Activated CD4-positive, alpha-beta T cell treated with anti-CD3 and anti-CD28 coated beads, Interleukin-2, amount 50 U/mL, for 4 hours (primary cell): Measurements from ENCODE around the gene RNASE13.

Experiments
- DNase-seq, 2 experiments: peaks; one replicate each; pipeline ENCODE4 v3.0.0-alpha.2; 2020

Gene RNASE13

DNA sequence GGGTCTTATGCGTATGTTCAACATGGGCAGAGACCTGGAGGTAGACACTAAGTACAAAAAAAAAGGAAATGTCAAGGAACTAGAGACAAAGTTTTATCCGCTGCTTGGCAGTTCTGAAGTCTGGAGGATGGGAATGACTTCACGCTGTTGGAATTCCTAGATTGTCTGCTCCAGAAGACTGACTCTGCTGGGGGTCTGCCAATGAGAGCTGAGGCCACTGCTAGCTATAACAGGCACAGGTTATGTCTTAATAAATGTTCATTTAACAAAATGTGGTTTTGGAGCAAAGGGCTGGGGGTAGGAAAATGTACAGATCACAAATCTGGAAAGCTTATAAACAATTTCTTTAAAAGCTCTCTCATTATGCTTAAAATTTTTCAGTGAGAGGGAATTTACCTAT, 28.9 kb upstream of the RNASE13 start:
- no peak for DNase-seq

DNA sequence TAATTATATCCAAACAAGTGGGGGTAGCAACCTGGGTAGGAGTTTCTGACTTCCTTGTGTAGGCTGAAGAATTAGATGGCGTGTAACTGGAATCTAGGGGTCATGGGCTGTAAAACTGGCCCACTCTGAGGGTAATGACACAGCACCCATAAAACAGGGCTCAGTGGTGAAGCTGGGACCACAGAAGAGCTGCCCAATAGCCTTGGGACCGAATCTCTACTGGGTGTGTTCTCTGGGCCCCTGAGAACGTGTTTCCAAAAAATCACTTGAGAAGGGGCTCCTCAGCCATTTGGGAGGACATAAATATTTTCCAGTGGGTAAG, 26.7 kb upstream of the RNASE13 start:
- DNase-seq: no peak

DNA sequence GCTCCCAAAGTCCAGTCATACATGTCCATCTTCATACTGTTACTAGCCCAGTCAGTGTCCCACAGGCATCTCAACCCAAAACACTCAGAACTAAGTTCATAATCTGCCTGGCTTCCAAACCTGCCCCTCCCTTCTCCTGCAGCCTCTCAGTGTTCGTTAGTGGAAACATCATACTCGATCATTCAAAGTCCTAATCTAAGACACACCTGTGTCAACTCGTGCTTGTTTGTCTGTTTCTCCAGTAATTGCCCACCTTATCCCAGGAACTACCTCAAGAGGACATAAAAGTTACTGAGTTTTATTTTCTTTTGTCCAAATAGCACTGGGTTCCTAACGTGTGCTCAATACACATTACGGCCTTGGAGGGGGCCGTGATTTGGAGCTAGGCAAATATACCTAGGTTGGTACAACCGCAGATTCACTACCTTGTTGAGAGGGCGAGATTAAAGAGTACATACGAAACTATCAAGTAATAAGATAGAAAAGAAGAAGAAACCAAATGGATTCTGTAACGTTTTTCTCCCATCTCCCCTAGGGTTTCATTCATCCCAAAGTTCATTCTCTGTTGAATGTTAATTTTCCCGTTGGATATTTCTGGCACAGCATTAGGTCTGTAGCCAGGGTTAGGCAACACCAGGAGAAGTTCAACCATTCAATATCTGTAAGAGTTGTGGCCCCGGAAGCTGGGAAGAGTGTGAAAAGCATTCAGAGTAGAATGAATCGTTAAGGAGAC, 26.2 kb upstream of the RNASE13 start:
- DNase-seq: no peak

DNA sequence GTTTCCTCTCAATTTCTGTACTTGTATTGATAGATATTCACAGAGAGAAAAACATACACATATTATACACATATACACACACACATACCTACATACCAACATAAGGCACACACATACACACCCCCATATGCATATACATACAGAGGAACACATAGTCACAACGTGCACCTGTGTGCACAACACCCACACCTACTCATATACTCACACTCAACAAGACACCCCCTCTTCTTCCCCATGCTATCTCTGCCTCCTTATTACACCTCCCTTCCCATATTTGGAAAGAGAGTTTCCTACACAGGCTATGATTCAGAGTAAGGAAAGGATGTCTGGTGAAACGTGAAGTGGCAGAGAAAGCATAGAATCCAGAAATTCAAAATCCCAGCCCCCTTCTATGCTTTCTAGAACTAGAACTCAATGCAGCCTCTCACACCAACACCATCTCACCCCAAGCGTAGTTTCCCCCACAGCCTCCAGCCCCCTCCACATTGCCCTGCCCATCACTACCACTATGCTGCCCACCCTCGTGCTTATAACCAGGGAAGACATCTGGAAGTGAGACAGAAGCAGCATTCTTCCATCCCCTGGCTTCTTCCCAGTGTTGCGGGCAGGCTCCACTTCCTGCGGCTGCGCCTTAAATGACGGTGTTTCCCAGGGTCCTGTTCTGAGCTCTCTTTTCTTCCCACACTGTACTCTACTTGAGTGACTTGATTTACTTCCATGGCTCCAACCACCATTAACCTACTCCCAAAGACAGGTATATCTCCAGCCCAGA, 25.4 kb upstream of the RNASE13 start:
- no peak for DNase-seq

DNA sequence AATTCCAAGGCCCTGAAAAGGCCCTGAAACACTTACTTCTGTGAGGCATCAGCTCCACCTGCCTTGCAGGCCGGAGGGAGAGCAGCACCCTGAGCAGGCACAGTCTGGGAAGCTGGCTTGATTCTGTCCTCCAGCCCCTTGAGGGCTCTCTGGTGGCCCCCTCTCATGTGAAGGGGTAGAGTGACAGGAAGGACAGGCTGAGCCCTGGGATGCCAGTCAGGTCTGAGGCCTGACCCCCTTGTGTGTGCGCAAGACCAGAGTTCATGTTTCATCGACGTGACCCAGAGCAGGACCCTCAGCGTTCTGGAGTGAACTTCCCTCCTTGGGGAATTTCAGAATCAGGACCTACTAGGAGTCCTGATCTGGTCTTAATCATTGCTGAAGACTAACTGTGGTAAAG, 24.3 kb upstream of the RNASE13 start:
- no peak for DNase-seq

DNA sequence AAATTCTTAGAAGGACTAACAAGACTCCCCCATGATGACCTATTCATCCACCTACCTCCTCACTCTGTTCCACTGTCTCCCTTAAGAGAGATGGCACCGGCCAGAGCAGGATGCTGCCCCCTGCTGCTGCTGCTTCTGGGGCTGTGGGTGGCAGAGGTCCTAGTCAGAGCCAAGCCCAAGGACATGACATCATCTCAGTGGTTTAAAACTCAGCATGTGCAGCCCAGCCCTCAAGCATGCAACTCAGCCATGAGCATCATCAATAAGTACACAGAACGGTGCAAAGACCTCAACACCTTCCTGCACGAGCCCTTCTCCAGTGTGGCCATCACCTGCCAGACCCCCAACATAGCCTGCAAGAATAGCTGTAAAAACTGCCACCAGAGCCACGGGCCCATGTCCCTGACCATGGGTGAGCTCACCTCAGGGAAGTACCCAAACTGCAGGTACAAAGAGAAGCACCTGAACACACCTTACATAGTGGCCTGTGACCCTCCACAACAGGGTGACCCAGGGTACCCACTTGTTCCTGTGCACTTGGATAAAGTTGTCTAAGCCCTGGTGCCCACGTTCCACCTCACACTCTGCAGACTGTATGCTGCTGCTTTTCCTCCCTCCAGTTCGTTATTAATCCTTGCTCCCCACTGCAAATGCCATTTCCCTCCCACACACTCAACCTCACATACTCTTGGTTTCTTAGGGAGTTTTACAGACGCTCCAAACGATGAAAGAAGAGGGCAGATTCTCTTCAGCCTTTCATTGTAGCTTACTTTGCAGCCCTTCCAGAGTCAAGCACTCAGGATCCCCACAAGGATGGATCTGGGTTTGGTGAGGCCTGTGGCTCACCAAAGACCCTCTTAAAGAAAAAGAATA, 23.4 kb upstream of the RNASE13 start, which contains the start of gene RNASE8:
TSS of gene RNASE8 (plus strand) at position 20 of the 873 bp plus-strand sequence. CDS start at position 91, 71 bp downstream.
- DNase-seq: no peak

DNA sequence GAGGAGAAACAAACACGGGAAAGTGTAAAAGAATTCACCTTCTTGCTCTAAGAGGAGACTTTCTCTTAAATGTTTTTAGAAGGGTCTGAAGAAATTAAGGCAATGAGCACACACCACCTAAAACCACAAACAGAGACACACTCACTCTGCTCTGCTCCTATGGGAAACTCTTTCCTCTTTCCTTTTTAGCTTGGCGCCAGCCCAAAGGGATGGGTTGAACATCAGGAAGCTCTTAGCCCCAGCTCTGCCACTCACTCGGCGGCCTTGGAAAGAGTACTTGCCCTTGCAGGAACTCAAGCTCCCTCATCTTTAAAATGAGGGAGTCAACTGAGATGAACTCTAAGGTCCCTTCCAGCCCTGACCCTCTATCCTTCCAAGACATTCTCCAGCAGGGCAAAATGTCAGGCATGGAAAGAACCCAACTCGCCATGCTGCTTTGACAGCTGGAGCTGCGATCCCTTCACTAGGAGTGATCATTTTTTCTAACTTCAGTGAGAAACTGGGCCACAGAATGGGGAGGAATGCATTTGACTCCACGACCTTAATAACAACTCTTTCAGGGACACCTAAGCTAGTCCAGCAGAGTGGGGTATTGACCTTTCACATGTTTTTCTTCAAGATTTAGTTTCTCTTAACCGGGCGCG, 22.0 kb upstream of the RNASE13 start:
- DNase-seq: no peak

DNA sequence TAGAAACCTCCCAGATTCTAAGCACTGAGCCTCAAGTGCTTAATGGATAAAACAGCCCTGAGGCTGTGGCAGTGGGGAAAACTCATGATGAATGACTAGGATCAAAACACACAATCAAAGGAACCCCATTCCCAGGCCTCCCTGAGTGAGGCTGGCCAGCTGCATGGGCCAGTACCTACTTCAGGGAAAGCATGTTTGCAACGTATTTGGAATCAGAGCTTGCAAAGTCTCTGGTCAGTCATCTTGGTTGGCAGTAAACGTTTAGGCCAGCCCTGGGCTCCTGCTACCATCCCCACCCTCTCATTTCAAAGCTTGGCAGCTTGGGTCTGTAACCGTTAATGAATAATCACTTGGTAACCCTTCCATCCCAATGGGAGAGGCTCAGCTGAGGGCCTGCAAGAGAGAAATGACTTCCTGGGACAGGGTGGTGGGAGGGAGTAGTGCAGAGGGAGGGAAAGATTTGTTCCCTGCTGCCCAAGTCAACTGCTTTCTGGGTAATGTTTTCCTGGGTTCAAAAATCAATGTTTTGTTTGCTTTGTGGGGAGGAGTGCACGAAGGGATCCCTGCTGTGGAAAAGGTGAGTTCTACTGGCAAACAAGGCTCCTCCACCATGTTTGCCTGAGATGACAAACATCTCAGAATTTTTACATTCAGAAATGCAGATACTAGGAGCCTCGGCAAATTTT, 21.0 kb upstream of the RNASE13 start:
- no peak for DNase-seq

DNA sequence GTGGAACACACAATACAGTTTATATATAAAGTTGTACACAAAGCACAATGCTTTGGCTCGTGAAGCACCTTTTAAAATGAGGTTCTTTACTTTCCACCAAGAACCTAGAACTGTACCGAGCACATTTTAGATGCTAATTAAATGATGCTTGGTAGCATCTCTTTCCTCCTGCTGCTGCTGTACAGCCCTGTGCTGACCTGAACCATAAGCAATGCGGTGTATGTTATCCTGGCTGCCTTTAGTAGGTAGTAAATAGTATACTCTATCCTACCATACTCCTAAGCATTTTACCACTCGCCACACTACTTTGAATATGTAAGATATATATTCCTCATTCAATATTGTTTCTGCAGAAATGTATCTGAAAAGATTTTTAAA, 20.1 kb upstream of the RNASE13 start:
- DNase-seq: no peak

DNA sequence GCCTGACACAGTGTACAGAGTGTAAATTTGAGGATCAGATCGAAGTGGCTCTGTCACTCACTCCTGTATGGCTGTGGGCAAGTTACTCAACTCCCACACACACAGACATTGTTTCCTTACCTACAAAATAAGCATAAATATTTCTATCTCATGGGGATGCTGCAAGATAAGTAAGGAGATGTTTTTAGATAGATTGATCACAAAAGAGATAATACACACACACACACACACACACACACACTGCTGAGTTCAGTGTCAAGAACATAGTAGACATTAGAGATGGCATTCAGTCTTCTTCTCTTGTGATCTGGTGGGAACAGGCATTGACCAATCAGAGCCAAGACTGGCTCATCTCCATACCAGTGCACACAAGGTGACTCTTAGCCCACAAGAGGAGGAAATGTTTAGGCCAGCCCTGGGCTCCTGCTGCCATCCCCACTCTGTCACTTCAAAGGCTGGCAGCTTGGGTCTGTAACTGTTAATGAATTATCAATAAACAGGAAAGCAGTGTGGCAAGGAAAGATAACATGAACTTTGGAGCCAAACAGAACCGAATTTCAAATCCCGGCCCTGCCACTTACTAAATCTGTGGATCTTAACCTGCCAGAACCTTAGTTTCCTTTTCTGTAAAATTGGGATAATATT, 19.6 kb upstream of the RNASE13 start:
- DNase-seq: no peak

DNA sequence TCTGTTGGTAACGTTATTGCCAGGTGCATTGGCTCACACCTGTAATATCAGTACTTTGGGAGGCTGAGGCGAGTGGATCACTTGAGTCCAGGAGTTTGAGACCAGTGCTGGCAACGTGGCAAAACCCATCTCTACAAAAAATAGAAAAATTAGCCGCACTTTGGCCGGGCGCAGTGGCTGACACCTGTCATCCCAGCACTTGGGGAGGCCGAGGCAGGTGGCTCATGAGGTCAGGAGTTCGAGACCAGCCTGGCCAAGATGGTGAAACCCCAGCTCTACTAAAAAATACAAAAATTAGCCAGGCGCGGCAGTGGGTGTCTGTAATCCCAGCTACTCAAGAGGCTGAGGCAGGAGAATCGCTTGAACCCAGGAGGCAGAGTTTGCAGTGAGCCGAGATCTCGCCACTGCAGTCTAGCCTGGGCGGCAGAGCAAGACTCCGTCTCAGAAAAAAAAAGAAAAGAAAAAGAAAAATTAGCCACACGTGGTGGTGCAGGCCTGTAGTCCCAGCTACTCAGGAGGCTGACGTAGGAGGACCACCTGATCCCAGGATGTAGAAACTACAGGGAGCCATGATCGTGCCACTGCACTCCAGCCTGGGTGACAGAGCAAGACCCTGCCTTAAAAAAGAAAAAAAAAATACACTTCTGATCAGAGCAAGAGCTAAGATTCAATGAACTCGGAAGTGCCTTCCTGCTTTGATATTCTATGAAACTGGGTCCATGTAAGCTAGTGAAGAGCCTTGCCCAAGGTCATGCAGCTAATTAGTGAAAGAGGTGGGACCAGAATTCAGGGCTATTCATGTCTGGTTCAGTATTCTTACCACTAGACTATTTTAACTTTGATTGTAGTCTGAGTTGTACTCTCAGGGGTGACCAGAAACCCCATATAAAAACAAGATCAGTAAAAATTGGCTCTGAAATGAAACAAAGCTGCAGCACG, 18.8 kb upstream of the RNASE13 start:
- DNase-seq: no peak

DNA sequence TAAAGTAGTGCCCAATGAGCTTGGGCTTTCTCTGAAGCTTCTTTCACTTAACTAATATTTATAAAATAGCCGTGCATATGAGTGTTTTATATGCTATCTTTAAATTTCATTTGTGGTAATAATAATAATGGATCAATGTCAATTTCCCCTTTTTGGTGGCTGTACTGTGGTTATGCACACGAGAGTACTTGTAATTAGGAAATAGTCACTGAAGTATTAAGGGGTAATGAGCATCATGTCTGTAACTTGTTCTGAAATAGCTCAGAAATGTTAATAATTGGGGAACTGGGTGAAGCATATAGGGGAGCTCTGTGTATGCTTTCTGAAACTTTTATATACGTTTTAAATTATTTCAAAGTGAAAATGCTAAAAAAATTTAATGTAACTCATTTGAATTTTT, 16.0 kb upstream of the RNASE13 start:
- no peak for DNase-seq

DNA sequence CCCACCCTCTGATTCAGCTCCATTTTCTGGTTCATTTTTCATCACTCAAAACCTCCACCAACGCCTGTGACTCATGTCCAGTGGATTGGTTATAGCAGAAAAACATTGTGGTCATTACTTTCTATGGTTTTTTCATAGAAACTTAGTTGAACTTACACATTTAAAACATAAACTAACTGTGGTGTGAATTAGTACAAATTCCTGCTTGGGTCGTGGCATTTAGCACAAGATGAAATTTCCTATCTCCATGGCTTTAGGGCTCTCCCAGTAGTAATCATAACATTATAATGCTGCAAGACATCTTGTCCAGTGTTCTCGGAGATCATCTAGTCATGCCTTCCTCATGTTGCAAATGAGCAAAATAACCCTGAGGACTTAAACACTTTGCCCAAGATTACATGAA, 14.7 kb upstream of the RNASE13 start:
- no peak for DNase-seq

DNA sequence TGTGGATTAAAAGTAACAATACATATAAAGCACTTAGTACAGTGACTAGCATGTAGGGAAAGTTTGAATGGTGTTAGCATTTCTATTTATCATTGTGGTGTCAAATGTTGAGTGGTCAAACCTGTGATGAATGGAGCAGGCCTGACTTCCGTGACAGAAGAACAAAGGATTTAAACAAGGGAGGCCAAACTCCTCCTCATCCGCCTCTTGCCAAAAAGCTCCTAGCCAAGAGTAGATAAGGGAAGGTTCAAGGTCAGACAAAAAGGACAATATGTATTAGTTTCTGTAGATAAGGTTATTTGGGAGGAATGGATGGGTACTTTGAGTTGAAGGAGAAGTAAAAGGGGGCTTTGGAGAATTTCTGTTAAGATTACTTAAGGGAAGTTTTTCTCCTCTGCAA, 14.0 kb upstream of the RNASE13 start:
- DNase-seq: no peak

DNA sequence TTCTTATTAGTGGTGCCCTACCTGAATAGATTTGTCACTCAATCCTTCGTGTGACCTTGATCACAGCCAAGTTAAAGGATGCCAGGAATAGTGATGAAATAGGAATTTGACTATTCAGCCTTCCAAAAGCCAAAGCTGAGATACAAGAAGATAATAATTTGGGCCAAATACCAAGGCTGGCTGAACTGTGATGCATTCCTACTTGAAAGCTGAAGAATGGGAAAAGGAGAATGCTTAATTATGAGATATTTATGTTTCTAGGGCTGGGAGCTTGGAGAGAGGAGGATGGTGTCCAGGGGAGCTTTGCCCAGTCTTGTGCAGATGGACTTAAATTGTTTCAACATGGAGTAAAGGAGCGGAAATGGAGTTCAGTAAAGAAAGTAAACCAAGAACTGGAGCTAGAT, 12.8 kb upstream of the RNASE13 start:
- DNase-seq: no peak

DNA sequence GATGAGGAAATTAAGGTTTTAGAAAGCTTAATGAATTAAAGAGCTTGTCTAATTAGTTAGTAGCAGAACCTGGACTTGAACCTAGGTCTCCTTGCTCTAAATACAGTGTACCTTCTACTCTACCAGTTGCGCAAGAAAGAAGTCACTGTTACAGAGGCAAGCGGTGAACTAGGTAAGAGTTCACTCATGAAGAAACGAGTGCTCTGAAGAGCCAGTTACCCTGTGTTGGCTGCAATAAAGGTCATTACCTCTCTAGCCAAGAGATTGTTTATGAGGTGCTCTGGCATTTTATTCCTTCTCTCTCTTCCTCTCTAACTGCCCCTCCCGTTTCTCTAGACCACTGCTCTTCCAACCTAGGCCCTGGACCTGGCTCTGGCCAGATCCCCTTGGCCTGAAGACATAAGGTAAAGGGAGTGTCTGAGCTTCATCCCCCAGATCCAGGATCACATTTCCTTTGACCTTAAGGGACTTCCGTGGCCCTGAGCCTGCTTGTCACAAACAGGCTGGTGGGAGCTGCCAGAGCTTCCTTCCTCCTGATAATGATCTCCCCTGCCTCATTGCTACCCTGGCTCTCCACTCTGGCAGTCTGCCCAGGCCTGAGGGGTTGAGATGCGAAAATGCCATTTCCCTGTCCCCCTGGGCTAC, 9.5 kb upstream of the RNASE13 start:
- no peak for DNase-seq

DNA sequence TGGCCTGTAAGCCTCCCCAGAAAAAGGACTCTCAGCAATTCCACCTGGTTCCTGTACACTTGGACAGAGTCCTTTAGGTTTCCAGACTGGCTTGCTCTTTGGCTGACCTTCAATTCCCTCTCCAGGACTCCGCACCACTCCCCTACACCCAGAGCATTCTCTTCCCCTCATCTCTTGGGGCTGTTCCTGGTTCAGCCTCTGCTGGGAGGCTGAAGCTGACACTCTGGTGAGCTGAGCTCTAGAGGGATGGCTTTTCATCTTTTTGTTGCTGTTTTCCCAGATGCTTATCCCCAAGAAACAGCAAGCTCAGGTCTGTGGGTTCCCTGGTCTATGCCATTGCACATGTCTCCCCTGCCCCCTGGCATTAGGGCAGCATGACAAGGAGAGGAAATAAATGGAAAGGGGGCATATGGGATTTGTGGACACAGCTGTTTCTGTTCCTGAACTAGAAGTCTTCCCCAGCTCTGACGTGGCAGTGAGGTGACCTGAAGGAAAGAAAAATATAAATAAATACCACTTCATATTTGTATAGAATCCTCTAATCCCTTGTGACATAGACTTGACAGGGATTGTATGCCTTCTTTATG, 8.9 kb upstream of the RNASE13 start:
- DNase-seq: no peak

DNA sequence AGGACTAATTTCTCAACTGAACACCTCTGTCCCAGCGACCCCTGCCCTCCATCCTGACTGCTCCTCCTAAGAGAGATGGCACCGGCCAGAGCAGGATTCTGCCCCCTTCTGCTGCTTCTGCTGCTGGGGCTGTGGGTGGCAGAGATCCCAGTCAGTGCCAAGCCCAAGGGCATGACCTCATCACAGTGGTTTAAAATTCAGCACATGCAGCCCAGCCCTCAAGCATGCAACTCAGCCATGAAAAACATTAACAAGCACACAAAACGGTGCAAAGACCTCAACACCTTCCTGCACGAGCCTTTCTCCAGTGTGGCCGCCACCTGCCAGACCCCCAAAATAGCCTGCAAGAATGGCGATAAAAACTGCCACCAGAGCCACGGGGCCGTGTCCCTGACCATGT, 8.3 kb upstream of the RNASE13 start:
- no peak for DNase-seq

DNA sequence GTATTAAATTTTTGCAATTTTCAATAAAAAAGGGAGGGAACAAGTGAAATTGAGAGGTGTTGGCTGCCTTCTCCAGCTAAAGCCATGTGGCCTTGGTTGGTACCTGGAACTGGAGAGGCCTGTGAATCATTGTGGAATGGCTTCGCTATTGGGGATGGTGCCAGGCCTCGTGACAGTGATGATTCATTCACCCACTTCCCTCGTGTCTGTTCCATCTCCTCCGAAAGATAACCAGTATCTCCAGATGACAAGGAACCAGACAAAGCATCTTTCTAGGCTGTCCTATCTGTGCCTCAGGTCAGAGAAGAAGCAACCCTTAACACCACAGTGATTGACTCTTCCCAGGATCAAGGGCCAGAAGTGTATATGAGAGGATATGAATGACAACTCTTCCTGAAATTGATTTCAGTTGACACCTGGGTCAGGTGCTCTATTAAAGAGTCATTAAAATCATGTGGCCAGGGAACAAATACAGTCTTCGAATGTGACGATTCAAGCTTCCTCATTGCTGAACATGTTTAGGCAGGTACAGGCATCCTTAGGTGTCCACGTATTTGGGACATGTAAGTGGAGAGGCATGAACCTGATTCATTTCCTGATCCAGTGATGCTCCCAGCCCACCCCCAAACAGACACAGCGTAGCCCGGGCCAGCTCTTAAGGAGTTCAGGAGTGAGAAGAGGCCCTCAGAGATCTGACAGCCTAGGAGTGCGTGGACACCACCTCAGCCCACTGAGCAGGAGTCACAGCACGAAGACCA, 7.2 kb upstream of the RNASE13 start, which contains the start of gene RNASE7:
TSS of gene RNASE7 (plus strand) at position 687 of the 758 bp plus-strand sequence. CDS start 631 bp downstream, outside the sequence.
- DNase-seq: no peak
